ENCODE measurements around the gene DIPK1C. TPM values are rescaled to one million over a fixed set of nuclear protein-coding genes. Genes with fewer than 3 reads are reported as not detected.

The DIPK1C gene
- polyA plus RNA-seq, 1 donor (not counting 4 experiments of a cell fraction or from before 2014, with no cell fraction given): not detected

- no peak overlapping the region for H2AFZ ChIP-seq (ENCODE audit: control insufficient read depth, low read length)
- dilution Hi-C loops (cut with MboI; ENCODE audit: extremely low pct_ligation_motif_present, low sequenced_read_pairs): no loop called here
- no peak overlapping the region for H3K4me2 ChIP-seq (ENCODE audit: control insufficient read depth, extremely low read depth, insufficient read depth, low read depth, low read length)
- H3K27me3 ChIP-seq (ENCODE audit: control insufficient read depth, extremely low read depth, insufficient read depth, low read length): no peaks in the 10 kb centered on the region
- no peaks in the 10 kb centered on the region for H3K36me3 ChIP-seq (ENCODE audit: control insufficient read depth in 2 of 2, extremely low read depth in 1 of 2, insufficient read depth in 2 of 2, low read length in 2 of 2)
- H3K9me3 ChIP-seq (ENCODE audit: control insufficient read depth, low read depth, low read length): no peaks in the 10 kb centered on the region
- H3K9me1 ChIP-seq (ENCODE audit: control insufficient read depth, extremely low read depth, insufficient read depth, low read length): no peaks in the 10 kb centered on the region
- FAIRE-seq (no peak), DNase-seq (ENCODE audit: low read depth, low spot score) (no peak)
- H3K9ac ChIP-seq (ENCODE audit: control insufficient read depth, extremely low read depth, insufficient read depth, low read length): no peak overlapping the region
- no peaks in the 10 kb centered on the region for H3K4me1 ChIP-seq (ENCODE audit: control insufficient read depth, extremely low read depth, insufficient read depth, low read length)
- TF ChIP-seq CTCF (optimal IDR thresholded peaks at IDR 0.05 in 1 of 3, IDR thresholded peaks at IDR 0.05 in 1 of 3, conservative IDR thresholded peaks at IDR 0.05 in 1 of 3; ENCODE audit: extremely low read depth in 1 of 3, insufficient read depth in 2 of 3, low read length in 3 of 3) (no peak), EZH2 (IDR thresholded peaks at IDR 0.05; ENCODE audit: low read length) (no peak)
- H3K27ac ChIP-seq (ENCODE audit: control insufficient read depth, insufficient read depth, low read length): no peak overlapping the region
- H3K4me3 ChIP-seq (ENCODE audit: control insufficient read depth in 2 of 3, extremely low read depth in 1 of 3, insufficient read depth in 2 of 3, low read depth in 1 of 3, low read length in 3 of 3): no peak overlapping the region
- no peaks in the 10 kb centered on the region for H4K20me1 ChIP-seq (ENCODE audit: control insufficient read depth, extremely low read depth, insufficient read depth, low read length)
- H3K79me2 ChIP-seq (ENCODE audit: control insufficient read depth, insufficient read depth, low read length): no peaks in the 10 kb centered on the region
These were observed 62.1 kb downstream of the DIPK1C start for GRCh38 chr18:74395006-74395405.

- DNase-seq (ENCODE audit: low read depth, low spot score): no peak
- FAIRE-seq: no peak
These were observed 64.8 kb downstream of the DIPK1C start for GRCh38 chr18:74392323-74392722.

More at GRCh38 chr18:74392323-74392722, 64.8 kb downstream of the DIPK1C start:
- dilution Hi-C loops (cut with MboI; ENCODE audit: extremely low pct_ligation_motif_present, low sequenced_read_pairs): no loop called here
- Histone ChIP-seq H4K20me1 (ENCODE audit: control insufficient read depth, extremely low read depth, insufficient read depth, low read length) (no peaks in the 10 kb centered on the region), H2AFZ (ENCODE audit: control insufficient read depth, low read length) (no peak overlapping the region), H3K36me3 (ENCODE audit: control insufficient read depth in 2 of 2, extremely low read depth in 1 of 2, insufficient read depth in 2 of 2, low read length in 2 of 2) (no peaks in the 10 kb centered on the region), H3K4me2 (ENCODE audit: control insufficient read depth, extremely low read depth, insufficient read depth, low read depth, low read length) (no peak overlapping the region), H3K4me1 (ENCODE audit: control insufficient read depth, extremely low read depth, insufficient read depth, low read length) (no peaks in the 10 kb centered on the region), H3K9me1 (ENCODE audit: control insufficient read depth, extremely low read depth, insufficient read depth, low read length) (no peaks in the 10 kb centered on the region), H3K27ac (ENCODE audit: control insufficient read depth, insufficient read depth, low read length) (no peak overlapping the region), H3K9me3 (ENCODE audit: control insufficient read depth, low read depth, low read length) (no peaks in the 10 kb centered on the region), H3K79me2 (ENCODE audit: control insufficient read depth, insufficient read depth, low read length) (no peaks in the 10 kb centered on the region), H3K9ac (ENCODE audit: control insufficient read depth, extremely low read depth, insufficient read depth, low read length) (no peak overlapping the region), H3K4me3 (ENCODE audit: control insufficient read depth in 2 of 3, extremely low read depth in 1 of 3, insufficient read depth in 2 of 3, low read depth in 1 of 3, low read length in 3 of 3) (no peak overlapping the region), H3K27me3 (ENCODE audit: control insufficient read depth, extremely low read depth, insufficient read depth, low read length) (no peaks in the 10 kb centered on the region)
- no peak for TF ChIP-seq CTCF (optimal IDR thresholded peaks at IDR 0.05 in 1 of 3, IDR thresholded peaks at IDR 0.05 in 1 of 3, conservative IDR thresholded peaks at IDR 0.05 in 1 of 3; ENCODE audit: extremely low read depth in 1 of 3, insufficient read depth in 2 of 3, low read length in 3 of 3)
- no peak for TF ChIP-seq EZH2 (IDR thresholded peaks at IDR 0.05; ENCODE audit: low read length)

Data from keratinocyte (primary cell).